Suprapubic skin (tissue), 4 donors: ENCODE results near the gene ZC3H8.

Source experiments
- CTCF ChIP-seq, 2 donors: fragments of 200-600 bp in 1 of 2; fragments of 450-650 bp in 1 of 2; sonication (generic) in 1 of 2; IDR thresholded peaks; one replicate each; pipeline ENCODE4 v1.5.1; 2016 to 2019; ENCODE audit warnings: antibody characterized with exemption in 2 of 2, mild to moderate bottlenecking in 1 of 2, moderate library complexity in 1 of 2
- POLR2A ChIP-seq, 2 donors: fragments of 450-650 bp; IDR thresholded peaks; one replicate each; pipeline ENCODE4 v1.6.1; 2017; ENCODE audit warnings: antibody characterized with exemption in 2 of 2, mild to moderate bottlenecking in 2 of 2, moderate library complexity in 2 of 2
- POLR2AphosphoS5 ChIP-seq, 3 donors: sonication (generic); formaldehyde crosslinking; IDR thresholded peaks; one replicate each; pipeline ENCODE4 v1.6.1; 2017; ENCODE audit warnings: antibody characterized with exemption in 3 of 3

- TF ChIP-seq POLR2A (IDR thresholded peaks at IDR 0.05) (no peak), POLR2AphosphoS5 (IDR thresholded peaks at IDR 0.05) (no peak), CTCF (IDR thresholded peaks at IDR 0.05) (no peak)
Observed at GRCh38 chr2:112268547-112268946, 13.7 kb upstream of the ZC3H8 start.
